RWPE1 (cell line): Measurements from ENCODE around the gene AATK.
A peak's percentile ranks its signal among the peaks of the same experiment; 100 is the strongest.

ENCODE experiments used
- CTCF ChIA-PET: fragments of 350-600 bp; sonication (Branson Sonifier 250); formaldehyde crosslinking; extraction: SDS; loops from one replicate; lab custom pipeline; 2021; lab: Yijun Ruan, JAX
- POLR2A ChIA-PET: fragments of 400-600 bp; formaldehyde crosslinking; extraction: SDS; loops from one replicate; lab custom pipeline; 2020; ENCODE audit warnings: antibody characterized with exemption; ENCODE audit not compliant: low non-redundant PET; lab: Yijun Ruan, JAX
- DNase-seq: peaks from one replicate; pipeline ENCODE4 v3.0.0; 2012; ENCODE audit warnings: low spot score
- H3K27ac ChIP-seq: fragments of 450-650 bp; 2 replicates; pipeline ENCODE4 v1.5.1; 2017
- CTCF ChIP-seq: fragments of 450-650 bp; conservative IDR thresholded peaks from 2 replicates; pipeline ENCODE4 v1.5.1; 2017; ENCODE audit warnings: low read depth, mild to moderate bottlenecking

The AATK gene

GRCh38 chr17:81126281-81127132 lies 39.5 kb downstream of the AATK start:
- CTCF ChIA-PET, result no interaction called here
- POLR2A ChIA-PET, result no interaction called here
- no peak for TF ChIP-seq CTCF
- no peak overlapping the region for H3K27ac ChIP-seq
- no peak for DNase-seq

GRCh38 chr17:81125573-81126081 lies 40.4 kb downstream of the AATK start:
- ChIA-PET POLR2A (no interaction called here), CTCF (no interaction called here)
- H3K27ac ChIP-seq, result peak overlapping the region; percentile 18; the same call in 1 of the 2 replicates
- DNase-seq, result no peak
- TF ChIP-seq CTCF, result no peak

- POLR2A ChIA-PET, result no interaction called here
- H3K27ac ChIP-seq, result no peak overlapping the region
- no peak for DNase-seq
- CTCF ChIA-PET, result interaction anchor here (0.7 kb wide), 1 partner anchor 419 kb away, joined by 3 read pairs; no protein-coding TSS in a partner anchor
- TF ChIP-seq CTCF, result no peak
Observed at GRCh38 chr17:81124377-81124776, 41.6 kb downstream of the AATK start.

GRCh38 chr17:81123052-81124048 lies 42.7 kb downstream of the AATK start:
- no peak for TF ChIP-seq CTCF
- ChIA-PET CTCF (interaction anchor here (0.6 kb wide), 1 partner anchor 56 kb away, joined by 3 read pairs; no protein-coding TSS in a partner anchor), POLR2A (no interaction called here)
- no peak for DNase-seq
- no peak overlapping the region; the same call in 1 of the 2 replicates for H3K27ac ChIP-seq

- no peak overlapping the region for H3K27ac ChIP-seq
- ChIA-PET POLR2A (no interaction called here), CTCF (no interaction called here)
- no peak for TF ChIP-seq CTCF
- no peak for DNase-seq
Observed at GRCh38 chr17:81121841-81122733, 43.9 kb downstream of the AATK start.
